Choroid plexus epithelial cell (primary cell): ENCODE results near the gene KATNBL1.
"Not testable (repeated sequence)": the region's sequence is repeated elsewhere in the genome, so short reads cannot be mapped to it uniquely, and the experiment has no call there.

Experiments
- DNase-seq: peaks from one replicate; pipeline ENCODE4 v3.0.0-alpha.2; 2010; ENCODE audit warnings: low read depth
- H3K4me3 ChIP-seq: 2 replicates; pipeline ENCODE4 v1.5.1; 2011; ENCODE audit warnings: low read depth, mild to moderate bottlenecking, control low read depth, low read length, moderate library complexity
- CTCF ChIP-seq: conservative IDR thresholded peaks from 2 replicates; pipeline ENCODE4 v1.5.1; 2011; ENCODE audit warnings: low read depth, mild to moderate bottlenecking, control low read depth, inconsistent platforms, low read length, moderate library complexity

KATNBL1 gene

GRCh38 chr15:34133511-34133910 is 76.4 kb downstream of the KATNBL1 start:
- peak; percentile 5 for DNase-seq
- no peak overlapping the region for H3K4me3 ChIP-seq
- TF ChIP-seq CTCF, result no peak

GRCh38 chr15:34132881-34133280 is 77.0 kb downstream of the KATNBL1 start:
- H3K4me3 ChIP-seq, result no peak overlapping the region
- DNase-seq, result peak; percentile 42
- TF ChIP-seq CTCF, result no peak

GRCh38 chr15:34128898-34129297 is 81.0 kb downstream of the KATNBL1 start:
- no peak overlapping the region for H3K4me3 ChIP-seq
- TF ChIP-seq CTCF, result no peak
- DNase-seq, result no peak

- no peak for TF ChIP-seq CTCF
- no peak overlapping the region for H3K4me3 ChIP-seq
- no peak for DNase-seq
These were observed 83.4 kb downstream of the KATNBL1 start for GRCh38 chr15:34126522-34126921.

- TF ChIP-seq CTCF, result no peak
- no peak overlapping the region for H3K4me3 ChIP-seq
- no peak for DNase-seq
These were observed 84.0 kb downstream of the KATNBL1 start for GRCh38 chr15:34125945-34126344.

GRCh38 chr15:34124651-34125050 is 85.2 kb downstream of the KATNBL1 start:
- DNase-seq, result no peak
- no peak overlapping the region for H3K4me3 ChIP-seq
- TF ChIP-seq CTCF, result no peak

GRCh38 chr15:34122771-34123183 is 87.1 kb downstream of the KATNBL1 start:
- no peak overlapping the region for H3K4me3 ChIP-seq
- no peak for TF ChIP-seq CTCF
- peak; percentile 92 for DNase-seq

- not testable (repeated sequence) for H3K4me3 ChIP-seq, DNase-seq
These were observed 88.1 kb downstream of the KATNBL1 start for GRCh38 chr15:34121786-34122185.

- not testable (repeated sequence) for DNase-seq, H3K4me3 ChIP-seq
These were observed 89.5 kb downstream of the KATNBL1 start for GRCh38 chr15:34120420-34120819.
